ENCODE data around the gene SUCLG2. TPM values are rescaled to one million over a fixed set of nuclear protein-coding genes. Genes with fewer than 3 reads are reported as not detected.

SUCLG2 gene
- polyA plus RNA-seq, 1 donor (not counting 4 experiments of a cell fraction or from before 2014, with no cell fraction given): 26.7 TPM

DNA sequence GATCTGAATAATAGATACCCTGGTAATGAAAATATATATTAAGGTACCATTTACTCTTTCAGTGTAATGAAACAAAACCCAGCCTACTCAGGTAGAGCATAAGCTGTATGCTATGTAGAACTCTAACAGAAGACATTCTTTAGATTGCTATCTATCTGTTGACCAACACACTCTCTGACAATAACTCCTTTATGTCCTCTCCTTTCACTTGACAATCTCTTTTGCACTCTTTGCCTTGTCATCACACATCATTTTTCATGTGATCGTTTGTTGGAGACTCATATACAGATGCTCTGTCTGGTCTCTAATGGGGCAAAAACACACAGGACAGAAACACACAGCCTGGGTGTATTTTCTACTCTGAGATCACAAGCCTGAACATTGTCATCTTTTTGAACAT is 35.4 kb upstream of the SUCLG2 start:
- Histone ChIP-seq H4K20me1 (ENCODE audit: control insufficient read depth, extremely low read depth, insufficient read depth, low read length) (no peaks in the 10 kb centered on the region), H3K9ac (ENCODE audit: control insufficient read depth, extremely low read depth, insufficient read depth, low read length) (no peak overlapping the region), H2AFZ (ENCODE audit: control insufficient read depth, low read length) (no peak overlapping the region), H3K4me2 (ENCODE audit: control insufficient read depth, extremely low read depth, insufficient read depth, low read depth, low read length) (no peak overlapping the region), H3K27me3 (ENCODE audit: control insufficient read depth, extremely low read depth, insufficient read depth, low read length) (no peaks in the 10 kb centered on the region), H3K9me1 (ENCODE audit: control insufficient read depth, extremely low read depth, insufficient read depth, low read length) (no peaks in the 10 kb centered on the region), H3K36me3 (ENCODE audit: control insufficient read depth in 2 of 2, extremely low read depth in 1 of 2, insufficient read depth in 2 of 2, low read length in 2 of 2) (no peaks in the 10 kb centered on the region), H3K9me3 (ENCODE audit: control insufficient read depth, low read depth, low read length) (no peaks in the 10 kb centered on the region), H3K4me3 (ENCODE audit: control insufficient read depth in 2 of 3, extremely low read depth in 1 of 3, insufficient read depth in 2 of 3, low read depth in 1 of 3, low read length in 3 of 3) (no peak overlapping the region), H3K4me1 (ENCODE audit: control insufficient read depth, extremely low read depth, insufficient read depth, low read length) (no peaks in the 10 kb centered on the region), H3K27ac (ENCODE audit: control insufficient read depth, insufficient read depth, low read length) (no peak overlapping the region), H3K79me2 (ENCODE audit: control insufficient read depth, insufficient read depth, low read length) (no peaks in the 10 kb centered on the region)
- DNase-seq (ENCODE audit: low read depth, low spot score) (no peak), FAIRE-seq (no peak)
- TF ChIP-seq, protein P1, sequence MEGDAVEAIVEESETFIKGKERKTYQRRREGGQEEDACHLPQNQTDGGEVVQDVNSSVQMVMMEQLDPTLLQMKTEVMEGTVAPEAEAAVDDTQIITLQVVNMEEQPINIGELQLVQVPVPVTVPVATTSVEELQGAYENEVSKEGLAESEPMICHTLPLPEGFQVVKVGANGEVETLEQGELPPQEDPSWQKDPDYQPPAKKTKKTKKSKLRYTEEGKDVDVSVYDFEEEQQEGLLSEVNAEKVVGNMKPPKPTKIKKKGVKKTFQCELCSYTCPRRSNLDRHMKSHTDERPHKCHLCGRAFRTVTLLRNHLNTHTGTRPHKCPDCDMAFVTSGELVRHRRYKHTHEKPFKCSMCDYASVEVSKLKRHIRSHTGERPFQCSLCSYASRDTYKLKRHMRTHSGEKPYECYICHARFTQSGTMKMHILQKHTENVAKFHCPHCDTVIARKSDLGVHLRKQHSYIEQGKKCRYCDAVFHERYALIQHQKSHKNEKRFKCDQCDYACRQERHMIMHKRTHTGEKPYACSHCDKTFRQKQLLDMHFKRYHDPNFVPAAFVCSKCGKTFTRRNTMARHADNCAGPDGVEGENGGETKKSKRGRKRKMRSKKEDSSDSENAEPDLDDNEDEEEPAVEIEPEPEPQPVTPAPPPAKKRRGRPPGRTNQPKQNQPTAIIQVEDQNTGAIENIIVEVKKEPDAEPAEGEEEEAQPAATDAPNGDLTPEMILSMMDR (optimal IDR thresholded peaks at IDR 0.05 in 1 of 3, IDR thresholded peaks at IDR 0.05 in 1 of 3, conservative IDR thresholded peaks at IDR 0.05 in 1 of 3; ENCODE audit: extremely low read depth in 1 of 3, insufficient read depth in 2 of 3, low read length in 3 of 3): no peak
- TF ChIP-seq EZH2 (IDR thresholded peaks at IDR 0.05; ENCODE audit: low read length): no peak
- dilution Hi-C loops (cut with MboI; ENCODE audit: extremely low pct_ligation_motif_present, low sequenced_read_pairs): no loop called here

GRCh38 chr3:67688231-67688630 is 33.8 kb upstream of the SUCLG2 start:
- no peaks in the 10 kb centered on the region for H3K4me1 ChIP-seq (ENCODE audit: control insufficient read depth, extremely low read depth, insufficient read depth, low read length)

More at GRCh38 chr3:67688231-67688630, 33.8 kb upstream of the SUCLG2 start:
- Histone ChIP-seq H3K27me3 (ENCODE audit: control insufficient read depth, extremely low read depth, insufficient read depth, low read length) (no peaks in the 10 kb centered on the region), H3K9me1 (ENCODE audit: control insufficient read depth, extremely low read depth, insufficient read depth, low read length) (no peaks in the 10 kb centered on the region), H3K9me3 (ENCODE audit: control insufficient read depth, low read depth, low read length) (no peaks in the 10 kb centered on the region), H3K36me3 (ENCODE audit: control insufficient read depth in 2 of 2, extremely low read depth in 1 of 2, insufficient read depth in 2 of 2, low read length in 2 of 2) (no peaks in the 10 kb centered on the region), H2AFZ (ENCODE audit: control insufficient read depth, low read length) (no peak overlapping the region), H4K20me1 (ENCODE audit: control insufficient read depth, extremely low read depth, insufficient read depth, low read length) (no peaks in the 10 kb centered on the region), H3K27ac (ENCODE audit: control insufficient read depth, insufficient read depth, low read length) (no peak overlapping the region), H3K9ac (ENCODE audit: control insufficient read depth, extremely low read depth, insufficient read depth, low read length) (no peak overlapping the region), H3K4me3 (ENCODE audit: control insufficient read depth in 2 of 3, extremely low read depth in 1 of 3, insufficient read depth in 2 of 3, low read depth in 1 of 3, low read length in 3 of 3) (no peak overlapping the region), H3K79me2 (ENCODE audit: control insufficient read depth, insufficient read depth, low read length) (no peaks in the 10 kb centered on the region), H3K4me2 (ENCODE audit: control insufficient read depth, extremely low read depth, insufficient read depth, low read depth, low read length) (no peak overlapping the region)
- FAIRE-seq (no peak), DNase-seq (ENCODE audit: low read depth, low spot score) (no peak)
- dilution Hi-C loops (cut with MboI; ENCODE audit: extremely low pct_ligation_motif_present, low sequenced_read_pairs): no loop called here
- no peak for TF ChIP-seq EZH2 (IDR thresholded peaks at IDR 0.05; ENCODE audit: low read length)
- TF ChIP-seq, protein P1 (optimal IDR thresholded peaks at IDR 0.05 in 1 of 3, IDR thresholded peaks at IDR 0.05 in 1 of 3, conservative IDR thresholded peaks at IDR 0.05 in 1 of 3; ENCODE audit: extremely low read depth in 1 of 3, insufficient read depth in 2 of 3, low read length in 3 of 3): no peak
